ENCODE measurements around the gene REXO1.

REXO1 gene

GRCh38 chr19:1854542-1855039, 6.3 kb upstream of the REXO1 start:
- in situ Hi-C loops (cut with MboI; ENCODE audit: low sequenced_read_pairs, unreplicated experiment), result no loop called here
- DNase-seq (ENCODE audit: low spot score), result no peak
- no peak for TF ChIP-seq CTCF (IDR thresholded peaks at IDR 0.05; ENCODE audit: borderline replicate concordance, control extremely low read depth, extremely low read depth, insufficient read depth, missing control alignments)

GRCh38 chr19:1854039-1854541, 5.8 kb upstream of the REXO1 start:
- in situ Hi-C loops (cut with MboI; ENCODE audit: low sequenced_read_pairs, unreplicated experiment), result no loop called here
- TF ChIP-seq CTCF (IDR thresholded peaks at IDR 0.05; ENCODE audit: borderline replicate concordance, control extremely low read depth, extremely low read depth, insufficient read depth, missing control alignments), result no peak
- DNase-seq (ENCODE audit: low spot score), result no peak

- peak; percentile 91 for DNase-seq (ENCODE audit: low spot score)
- in situ Hi-C loops (cut with MboI; ENCODE audit: low sequenced_read_pairs, unreplicated experiment), result no loop called here
- peak; percentile 99 for TF ChIP-seq CTCF (IDR thresholded peaks at IDR 0.05; ENCODE audit: borderline replicate concordance, control extremely low read depth, extremely low read depth, insufficient read depth, missing control alignments)
These were observed 5.2 kb upstream of the REXO1 start for GRCh38 chr19:1853295-1854038.

GRCh38 chr19:1852581-1853128, 4.4 kb upstream of the REXO1 start:
- in situ Hi-C loops (cut with MboI; ENCODE audit: low sequenced_read_pairs, unreplicated experiment), result no loop called here
- no peak for TF ChIP-seq CTCF (IDR thresholded peaks at IDR 0.05; ENCODE audit: borderline replicate concordance, control extremely low read depth, extremely low read depth, insufficient read depth, missing control alignments)
- no peak for DNase-seq (ENCODE audit: low spot score)

- TF ChIP-seq CTCF (IDR thresholded peaks at IDR 0.05; ENCODE audit: borderline replicate concordance, control extremely low read depth, extremely low read depth, insufficient read depth, missing control alignments), result no peak
- in situ Hi-C loops (cut with MboI; ENCODE audit: low sequenced_read_pairs, unreplicated experiment), result no loop called here
These were observed 3.6 kb upstream of the REXO1 start for GRCh38 chr19:1851654-1852580.

More at GRCh38 chr19:1851654-1852580, 3.6 kb upstream of the REXO1 start:
- DNase-seq (ENCODE audit: low spot score), result no peak
